ENCODE data around the gene OR10X1. TPM values are rescaled to one million over a fixed set of nuclear protein-coding genes. Genes with fewer than 3 reads are reported as not detected.
A peak's percentile ranks its signal among the peaks of the same experiment; 100 is the strongest.

Gene OR10X1
- total RNA-seq (not detected), polyA plus RNA-seq (not detected)

- Mint-ChIP-seq H3K36me3 (no peaks in the 10 kb centered on the region), H3K4me3 (no peak within 1 kb of the TSS), H3K27me3 (peaks cover 21 to 48% of the 10 kb centered on the region in 2 donors), H3K4me1 (no peaks in the 10 kb centered on the region), H3K9me3 (no peaks in the 10 kb centered on the region), H3K27ac (no peak within 1 kb of the TSS)
- CTCF ChIA-PET, result no interaction called here
- Histone ChIP-seq H3K36me3 (ENCODE audit: insufficient read depth, low read length) (no peaks in the 10 kb centered on the region), H3K4me3 (ENCODE audit: low read length) (no peak within 1 kb of the TSS), H3K4me1 (ENCODE audit: insufficient read depth, low read length) (no peaks in the 10 kb centered on the region), H3K27me3 (ENCODE audit: insufficient read depth, low read length, poor library complexity, severe bottlenecking) (peaks cover 5% of the 10 kb centered on the region), H3K27ac (ENCODE audit: low read depth, low read length) (no peak within 1 kb of the TSS), H3K9me3 (ENCODE audit: low read length) (no peaks in the 10 kb centered on the region)
- no peak for DNase-seq
- POLR2A ChIA-PET, result no interaction called here
Measured at GRCh38 chr1:158579733-158580132, at the start of gene OR10X1. Gene OR10X1 (minus strand): TSS chr1:158579899. CDS start chr1:158579899, 0 bp downstream.

GRCh38 chr1:158613764-158614163 lies 34.1 kb upstream of the OR10X1 start:
- Mint-ChIP-seq H3K36me3 (no peaks in the 10 kb centered on the region), H3K9me3 (no peaks in the 10 kb centered on the region), H3K27me3 (peaks cover 17 to 20% of the 10 kb centered on the region in 2 donors), H3K4me1 (peaks cover 1 to 9% (median 5%) of the 10 kb centered on the region in 3 donors), H3K27ac (no peak overlapping the region), H3K4me3 (no peak overlapping the region)
- Histone ChIP-seq H3K27ac (ENCODE audit: low read depth, low read length) (no peak overlapping the region), H3K27me3 (ENCODE audit: insufficient read depth, low read length, poor library complexity, severe bottlenecking) (no peaks in the 10 kb centered on the region), H3K4me1 (ENCODE audit: insufficient read depth, low read length) (no peaks in the 10 kb centered on the region), H3K36me3 (ENCODE audit: insufficient read depth, low read length) (no peaks in the 10 kb centered on the region), H3K9me3 (ENCODE audit: low read length) (no peaks in the 10 kb centered on the region), H3K4me3 (ENCODE audit: low read length) (no peak overlapping the region)
- POLR2A ChIA-PET, result no interaction called here
- CTCF ChIA-PET, result interaction anchor here (1.7 kb wide), 1 partner anchor 133 kb away, joined by 3 read pairs; no protein-coding TSS in a partner anchor
- DNase-seq, result no peak

GRCh38 chr1:158611916-158612315 lies 32.2 kb upstream of the OR10X1 start:
- Histone ChIP-seq H3K4me3 (ENCODE audit: low read length) (no peak overlapping the region), H3K27me3 (ENCODE audit: insufficient read depth, low read length, poor library complexity, severe bottlenecking) (no peaks in the 10 kb centered on the region), H3K9me3 (ENCODE audit: low read length) (no peaks in the 10 kb centered on the region), H3K27ac (ENCODE audit: low read depth, low read length) (no peak overlapping the region), H3K4me1 (ENCODE audit: insufficient read depth, low read length) (no peaks in the 10 kb centered on the region), H3K36me3 (ENCODE audit: insufficient read depth, low read length) (no peaks in the 10 kb centered on the region)
- ChIA-PET CTCF (no interaction called here), POLR2A (no interaction called here)
- H3K4me1 Mint-ChIP-seq, result peaks cover 1 to 9% (median 5%) of the 10 kb centered on the region in 3 donors
- peak overlapping the region in 1 of 7 donors; percentile 3 for H3K4me3 Mint-ChIP-seq
- no peak for DNase-seq
- no peak overlapping the region for H3K27ac Mint-ChIP-seq
- H3K27me3 Mint-ChIP-seq, result peaks cover 9 to 10% of the 10 kb centered on the region in 2 donors
- no peaks in the 10 kb centered on the region for H3K9me3 Mint-ChIP-seq
- H3K36me3 Mint-ChIP-seq, result no peaks in the 10 kb centered on the region

- no peak overlapping the region for H3K4me3 ChIP-seq (ENCODE audit: low read length)
- Mint-ChIP-seq H3K4me3 (no peak overlapping the region), H3K27me3 (peaks cover 4 to 6% of the 10 kb centered on the region in 2 donors), H3K9me3 (no peaks in the 10 kb centered on the region), H3K36me3 (no peaks in the 10 kb centered on the region), H3K4me1 (peaks cover 1 to 8% (median 4%) of the 10 kb centered on the region in 3 donors), H3K27ac (no peak overlapping the region)
- H3K27me3 ChIP-seq (ENCODE audit: insufficient read depth, low read length, poor library complexity, severe bottlenecking), result no peaks in the 10 kb centered on the region
- CTCF ChIA-PET, result no interaction called here
- POLR2A ChIA-PET, result no interaction called here
- DNase-seq, result no peak
- no peak overlapping the region for H3K27ac ChIP-seq (ENCODE audit: low read depth, low read length)
- H3K36me3 ChIP-seq (ENCODE audit: insufficient read depth, low read length), result no peaks in the 10 kb centered on the region
- no peaks in the 10 kb centered on the region for H3K9me3 ChIP-seq (ENCODE audit: low read length)
- H3K4me1 ChIP-seq (ENCODE audit: insufficient read depth, low read length), result no peaks in the 10 kb centered on the region
Measured at GRCh38 chr1:158607296-158607695, 27.6 kb upstream of the OR10X1 start.

GRCh38 chr1:158604968-158605367 lies 25.3 kb upstream of the OR10X1 start, which contains the start of gene OR10Z1:
Gene OR10Z1 (plus strand): TSS chr1:158605268. CDS start chr1:158606439, 1,171 bp downstream.
- Histone ChIP-seq H3K27ac (ENCODE audit: low read depth, low read length) (no peak within 1 kb of the TSS), H3K4me1 (ENCODE audit: insufficient read depth, low read length) (no peaks in the 10 kb centered on the region), H3K27me3 (ENCODE audit: insufficient read depth, low read length, poor library complexity, severe bottlenecking) (no peaks in the 10 kb centered on the region), H3K4me3 (ENCODE audit: low read length) (no peak within 1 kb of the TSS), H3K36me3 (ENCODE audit: insufficient read depth, low read length) (no peaks in the 10 kb centered on the region), H3K9me3 (ENCODE audit: low read length) (no peaks in the 10 kb centered on the region)
- Mint-ChIP-seq H3K9me3 (peaks cover 0 to 4% (median 2%) of the 10 kb centered on the region in 5 donors), H3K27me3 (peaks cover 8 to 13% of the 10 kb centered on the region in 2 donors), H3K4me3 (no peak within 1 kb of the TSS), H3K4me1 (peaks cover 0 to 8% (median 3%) of the 10 kb centered on the region in 3 donors), H3K36me3 (peaks cover 0 to 2% (median 0%) of the 10 kb centered on the region in 3 donors), H3K27ac (no peak within 1 kb of the TSS)
- DNase-seq, result no peak
- ChIA-PET CTCF (no interaction called here), POLR2A (no interaction called here)

GRCh38 chr1:158600735-158601134 lies 21.0 kb upstream of the OR10X1 start:
- POLR2A ChIA-PET, result no interaction called here
- Histone ChIP-seq H3K36me3 (ENCODE audit: insufficient read depth, low read length) (no peaks in the 10 kb centered on the region), H3K4me3 (ENCODE audit: low read length) (no peak overlapping the region), H3K27me3 (ENCODE audit: insufficient read depth, low read length, poor library complexity, severe bottlenecking) (no peaks in the 10 kb centered on the region), H3K4me1 (ENCODE audit: insufficient read depth, low read length) (no peaks in the 10 kb centered on the region), H3K27ac (ENCODE audit: low read depth, low read length) (no peak overlapping the region), H3K9me3 (ENCODE audit: low read length) (peaks cover 5% of the 10 kb centered on the region)
- peaks cover 20 to 27% of the 10 kb centered on the region in 2 donors for H3K27me3 Mint-ChIP-seq
- peaks cover 1 to 21% (median 4%) of the 10 kb centered on the region in 3 donors for H3K36me3 Mint-ChIP-seq
- no peak overlapping the region for H3K4me3 Mint-ChIP-seq
- CTCF ChIA-PET, result no interaction called here
- peaks cover 0 to 8% (median 3%) of the 10 kb centered on the region in 3 donors for H3K4me1 Mint-ChIP-seq
- no peak for DNase-seq
- peaks cover 25 to 42% (median 27%) of the 10 kb centered on the region in 5 donors for H3K9me3 Mint-ChIP-seq
- no peak overlapping the region for H3K27ac Mint-ChIP-seq

GRCh38 chr1:158586942-158587341 lies 7.2 kb upstream of the OR10X1 start:
- Histone ChIP-seq H3K27me3 (ENCODE audit: insufficient read depth, low read length, poor library complexity, severe bottlenecking) (peaks cover 5% of the 10 kb centered on the region), H3K4me1 (ENCODE audit: insufficient read depth, low read length) (no peaks in the 10 kb centered on the region), H3K4me3 (ENCODE audit: low read length) (no peak overlapping the region), H3K27ac (ENCODE audit: low read depth, low read length) (no peak overlapping the region), H3K9me3 (ENCODE audit: low read length) (no peaks in the 10 kb centered on the region), H3K36me3 (ENCODE audit: insufficient read depth, low read length) (no peaks in the 10 kb centered on the region)
- ChIA-PET CTCF (no interaction called here), POLR2A (no interaction called here)
- peaks cover 0 to 12% (median 8%) of the 10 kb centered on the region in 5 donors for H3K9me3 Mint-ChIP-seq
- H3K4me3 Mint-ChIP-seq, result no peak overlapping the region
- H3K27ac Mint-ChIP-seq, result peak overlapping the region in 1 of 8 donors; percentile 9
- H3K4me1 Mint-ChIP-seq, result no peaks in the 10 kb centered on the region
- peaks cover 10 to 41% of the 10 kb centered on the region in 2 donors for H3K27me3 Mint-ChIP-seq
- H3K36me3 Mint-ChIP-seq, result peaks cover 0 to 10% (median 0%) of the 10 kb centered on the region in 3 donors
- no peak for DNase-seq

GRCh38 chr1:158583962-158584361 lies 4.3 kb upstream of the OR10X1 start:
- H3K27me3 ChIP-seq (ENCODE audit: insufficient read depth, low read length, poor library complexity, severe bottlenecking), result peaks cover 5% of the 10 kb centered on the region
- no peaks in the 10 kb centered on the region for H3K9me3 ChIP-seq (ENCODE audit: low read length)
- Mint-ChIP-seq H3K27ac (no peak overlapping the region), H3K4me1 (no peaks in the 10 kb centered on the region), H3K36me3 (peaks cover 0 to 3% (median 0%) of the 10 kb centered on the region in 3 donors), H3K27me3 (peaks cover 17 to 39% of the 10 kb centered on the region in 2 donors), H3K9me3 (peaks cover 0 to 8% (median 7%) of the 10 kb centered on the region in 5 donors), H3K4me3 (no peak overlapping the region)
- H3K4me1 ChIP-seq (ENCODE audit: insufficient read depth, low read length), result no peaks in the 10 kb centered on the region
- no peak overlapping the region for H3K4me3 ChIP-seq (ENCODE audit: low read length)
- CTCF ChIA-PET, result no interaction called here
- H3K36me3 ChIP-seq (ENCODE audit: insufficient read depth, low read length), result no peaks in the 10 kb centered on the region
- DNase-seq, result no peak
- POLR2A ChIA-PET, result no interaction called here
- no peak overlapping the region for H3K27ac ChIP-seq (ENCODE audit: low read depth, low read length)

Data from CD8-positive, alpha-beta memory T cell (primary cell).